Stimulated activated CD8-positive, alpha-beta memory T cell treated with anti-CD3 and anti-CD28 coated beads, Interleukin-7, amount 100 ng/mL, for 4 hours (primary cell): ENCODE measurements around the gene MTREX.
A peak's percentile ranks its signal among the peaks of the same experiment; 100 is the strongest.

Experiments
- DNase-seq, 2 donors: peaks; one replicate each; pipeline ENCODE4 v3.0.0-alpha.2; 2020; ENCODE audit warnings: low read depth in 2 of 2

Gene MTREX

DNA sequence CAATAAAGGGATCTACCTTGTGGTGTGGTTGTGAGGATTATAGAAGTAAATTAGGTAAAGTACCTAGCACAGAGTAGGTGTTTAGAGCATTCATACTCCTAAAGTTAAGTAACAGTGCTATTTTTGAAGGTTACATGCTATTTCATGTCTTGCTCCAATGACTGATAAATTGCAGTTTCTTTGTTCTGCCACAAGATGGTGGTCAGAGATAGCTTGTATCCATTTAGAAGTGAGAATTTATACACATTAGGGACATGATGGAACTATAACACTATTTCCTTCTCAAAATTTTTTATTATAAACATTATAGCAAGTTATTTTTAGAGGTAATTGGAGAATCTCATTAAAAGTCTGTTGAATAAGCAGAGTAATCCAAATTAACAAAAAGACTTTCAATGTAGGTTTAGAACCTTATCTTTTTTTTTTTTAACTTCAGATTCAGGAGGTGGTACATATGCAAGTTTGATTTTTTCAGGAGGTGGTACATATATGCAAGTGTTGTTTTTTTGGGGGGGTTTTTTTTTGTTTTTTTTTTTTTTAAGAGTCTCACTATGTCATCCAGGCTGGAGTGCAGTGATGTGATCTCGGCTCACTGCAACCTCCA, 17.1 kb downstream of the MTREX start:
- no peak for DNase-seq

DNA sequence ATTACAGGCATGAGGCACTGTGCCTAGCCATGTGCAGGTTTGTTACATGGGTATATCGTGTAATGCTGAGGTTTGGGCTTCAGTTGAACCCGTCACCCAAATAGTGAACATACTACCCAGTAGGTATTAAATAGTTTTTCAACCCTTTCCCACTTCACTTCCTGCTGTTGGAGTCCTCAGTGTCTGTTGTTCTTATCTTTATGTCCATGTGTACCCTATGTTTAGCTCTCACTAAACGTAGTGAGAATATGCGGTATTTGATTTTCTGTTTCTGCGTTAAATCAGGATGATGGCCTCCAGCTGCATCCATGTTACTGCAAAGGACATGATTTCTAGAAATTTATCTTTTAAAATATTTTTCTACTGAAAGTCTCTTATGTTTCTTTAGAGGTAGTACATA, 17.8 kb downstream of the MTREX start:
- no peak for DNase-seq

DNA sequence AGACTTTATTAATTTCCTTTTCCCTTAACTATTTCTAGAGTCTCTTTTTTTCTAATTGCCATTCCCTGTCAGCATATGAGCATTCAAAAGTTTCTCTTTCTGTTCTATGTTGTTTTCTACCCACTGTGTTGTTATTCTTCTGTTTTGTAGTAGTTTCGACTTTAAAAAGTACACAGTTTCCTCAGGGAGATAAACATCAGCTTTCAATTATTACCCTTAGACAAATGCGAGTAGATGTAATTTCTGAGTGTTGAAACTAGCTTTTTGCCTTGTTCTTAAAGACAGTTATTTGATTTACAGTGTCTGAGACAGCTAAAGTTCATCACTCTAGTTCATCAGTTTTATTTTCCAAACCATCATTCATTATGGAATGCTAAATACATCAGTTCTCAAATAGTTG, 19.5 kb downstream of the MTREX start:
- DNase-seq = no peak

DNA sequence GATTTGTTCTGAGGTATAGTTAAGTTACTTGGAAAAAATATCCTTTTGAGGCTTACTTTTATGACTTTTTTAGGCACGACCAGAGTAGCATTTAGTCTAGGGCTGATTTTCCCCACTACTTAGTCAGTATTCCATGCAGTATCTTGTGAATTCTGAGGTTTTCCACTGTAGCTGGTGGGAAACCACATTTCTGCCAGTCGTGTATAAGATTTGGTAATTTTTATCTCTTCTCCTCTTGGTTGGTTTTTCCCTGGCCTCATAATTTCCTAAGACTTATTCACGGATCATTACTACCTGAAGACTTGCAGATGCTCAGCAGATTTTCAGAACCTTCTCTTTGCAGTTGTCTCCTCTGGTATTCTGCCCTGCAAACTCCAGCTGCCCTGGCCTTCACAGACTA, 23.5 kb downstream of the MTREX start:
- DNase-seq = no peak

DNA sequence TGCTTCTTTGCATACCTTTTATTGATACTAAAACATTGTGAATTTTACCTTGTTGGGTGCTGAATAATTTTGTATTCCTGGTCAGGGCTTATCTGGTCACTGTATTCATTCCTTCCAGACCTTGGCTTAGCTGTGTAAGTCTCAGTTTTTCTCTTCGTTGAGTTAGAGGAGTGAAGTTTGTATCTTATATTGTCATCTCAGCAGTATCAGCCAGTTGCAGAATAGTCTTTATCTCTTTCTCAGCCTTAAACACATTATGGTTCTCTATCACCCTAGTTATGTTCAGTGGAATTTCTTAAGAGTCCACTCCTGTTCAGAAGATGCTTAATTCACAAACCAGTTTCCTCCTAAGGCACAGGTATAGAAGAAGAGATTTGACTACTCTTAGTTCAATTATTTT, 25.2 kb downstream of the MTREX start:
- no peak for DNase-seq

DNA sequence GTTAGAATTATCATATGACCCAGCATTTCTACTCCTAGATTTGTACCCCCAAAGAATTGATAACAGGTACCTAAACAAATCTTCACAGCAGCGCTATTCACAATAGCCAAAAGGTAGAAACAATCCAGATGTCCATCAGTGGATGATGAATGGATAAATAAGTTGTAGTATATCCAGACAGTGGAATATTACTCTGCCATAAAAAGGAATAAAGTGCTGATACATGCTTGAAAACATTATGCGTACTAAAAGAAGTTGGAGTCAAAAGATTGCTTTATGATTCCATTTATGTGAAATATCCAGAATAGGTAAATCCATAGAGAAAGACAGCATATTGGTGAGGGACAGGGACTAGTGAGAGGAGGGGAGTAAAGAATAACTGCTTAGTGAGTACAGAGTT, 26.0 kb downstream of the MTREX start:
- no peak for DNase-seq

DNA sequence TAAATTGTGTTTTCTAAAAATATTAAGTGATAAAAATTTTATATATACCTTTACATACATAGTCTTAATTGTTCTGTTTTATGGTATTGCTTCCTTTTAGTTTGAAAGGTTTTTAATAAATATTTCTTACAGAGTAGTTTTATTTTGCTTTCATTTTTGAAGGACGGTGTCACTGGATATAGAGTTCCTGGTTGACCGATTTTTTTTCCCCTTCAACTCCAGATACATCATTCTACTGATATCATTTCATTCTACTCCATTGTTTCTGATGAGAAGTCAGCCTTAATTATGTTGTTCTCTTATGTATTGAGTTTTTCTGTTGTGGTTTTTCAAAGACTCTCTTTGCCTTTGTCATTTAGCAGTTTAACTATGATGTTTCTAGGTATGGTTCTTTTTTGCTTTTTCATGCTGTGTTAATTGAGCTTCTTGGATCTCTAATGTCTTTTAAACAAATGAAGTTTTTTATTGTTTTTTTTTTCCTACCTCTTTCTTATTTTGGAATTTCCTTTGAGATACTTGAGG, 30.4 kb downstream of the MTREX start:
- DNase-seq = no peak

DNA sequence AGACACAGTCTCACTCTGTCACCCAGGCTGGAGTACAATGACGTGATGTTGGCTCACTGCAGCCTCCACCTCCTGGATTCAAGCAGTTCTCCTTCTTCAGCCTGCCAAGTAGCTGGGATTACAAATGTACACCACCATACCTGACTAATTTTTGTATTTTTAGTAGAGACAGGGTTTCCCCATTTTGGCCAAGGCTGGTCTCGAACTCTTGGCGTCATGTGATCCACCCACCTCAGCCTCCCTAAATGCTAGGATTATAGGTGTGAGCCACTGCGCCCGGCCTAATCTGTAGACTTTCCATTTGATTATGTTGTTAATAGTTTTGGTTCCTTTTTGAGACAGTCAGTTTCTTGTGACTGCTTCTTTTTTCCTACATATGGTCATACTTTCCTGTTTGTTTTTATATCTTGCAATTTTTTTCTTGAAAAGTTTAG, 31.0 kb downstream of the MTREX start:
- DNase-seq = peak in 1 of 2 donors; percentile 2

DNA sequence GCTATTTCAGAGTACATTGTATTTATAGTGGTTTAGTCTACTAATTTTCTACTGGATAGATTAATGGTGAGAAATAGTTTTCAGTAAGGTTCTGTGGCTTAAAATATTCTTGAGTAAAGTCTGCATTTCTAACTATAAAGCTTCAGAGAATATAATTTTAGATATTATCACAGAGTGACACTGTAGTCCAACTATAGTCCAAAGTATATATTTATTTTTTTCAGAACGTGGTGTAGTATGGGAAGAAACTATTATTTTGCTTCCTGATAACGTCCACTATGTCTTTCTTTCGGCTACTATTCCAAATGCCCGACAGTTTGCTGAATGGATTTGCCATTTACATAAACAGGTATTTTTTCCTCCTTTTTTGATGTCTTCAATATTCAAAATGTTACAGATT, 35.3 kb downstream of the MTREX start:
- no peak for DNase-seq

DNA sequence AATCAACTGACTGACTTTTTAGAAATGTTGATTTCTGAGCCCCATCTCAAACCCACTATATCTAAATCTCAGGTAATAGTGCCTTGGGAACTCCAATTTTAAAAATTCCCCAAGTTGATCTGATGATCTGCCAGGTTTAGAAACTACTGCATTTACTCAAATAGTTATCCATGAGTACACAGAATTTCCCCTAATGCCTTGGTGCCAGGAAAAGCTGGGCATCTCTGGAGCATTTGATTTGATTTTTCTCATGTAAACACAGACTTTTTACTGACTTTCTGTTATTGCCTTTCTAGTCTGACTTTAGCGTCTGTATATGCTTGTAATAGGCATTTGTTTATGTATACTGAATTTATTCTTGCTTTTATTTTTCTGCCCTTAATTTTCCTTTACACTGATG, 35.8 kb downstream of the MTREX start:
- DNase-seq = no peak

DNA sequence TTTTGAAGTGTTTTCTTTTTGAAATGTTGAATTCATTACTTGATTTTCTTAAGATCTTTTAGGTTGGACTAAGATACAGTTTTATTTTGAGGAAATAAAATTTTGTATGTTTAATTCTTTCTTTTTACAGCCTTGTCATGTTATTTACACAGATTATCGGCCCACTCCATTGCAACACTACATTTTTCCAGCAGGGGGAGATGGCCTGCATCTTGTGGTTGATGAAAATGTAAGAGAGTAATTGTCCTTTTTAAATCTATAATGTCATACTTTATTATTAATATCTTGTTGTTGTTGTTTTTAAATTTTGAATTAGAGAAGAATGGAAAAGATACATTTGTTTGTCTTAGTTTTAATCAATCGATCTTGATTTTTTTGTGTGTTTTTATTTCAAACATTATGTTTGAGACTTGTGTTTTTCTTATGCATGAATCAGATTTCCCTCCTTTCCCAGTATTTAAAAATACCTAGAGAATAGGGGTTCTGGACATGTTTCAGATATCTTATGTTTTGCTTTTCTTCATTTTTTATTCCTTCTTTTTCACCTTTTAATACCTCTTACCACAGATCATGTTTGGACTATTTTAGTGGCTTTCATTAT, 36.7 kb downstream of the MTREX start:
- DNase-seq = peak; percentile 25 to 52

DNA sequence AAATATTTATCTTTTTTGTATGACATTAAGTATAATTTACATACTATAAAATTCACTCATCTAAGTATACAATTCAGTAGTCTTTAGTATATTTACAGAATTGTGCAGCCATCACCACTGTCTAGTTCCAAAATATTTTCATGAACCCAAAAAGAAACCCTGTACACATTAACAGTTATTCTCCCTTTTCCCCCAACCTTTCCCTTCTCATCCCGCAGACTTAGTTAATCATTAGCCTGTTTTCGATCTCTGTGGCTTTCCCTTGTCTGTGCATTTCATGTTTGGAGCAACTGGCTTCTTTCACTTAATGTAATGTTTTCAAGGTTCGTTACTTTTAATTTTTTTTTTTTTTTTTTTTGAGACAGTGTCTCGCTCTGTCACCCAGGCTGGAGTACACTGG, 37.5 kb downstream of the MTREX start:
- no peak for DNase-seq

DNA sequence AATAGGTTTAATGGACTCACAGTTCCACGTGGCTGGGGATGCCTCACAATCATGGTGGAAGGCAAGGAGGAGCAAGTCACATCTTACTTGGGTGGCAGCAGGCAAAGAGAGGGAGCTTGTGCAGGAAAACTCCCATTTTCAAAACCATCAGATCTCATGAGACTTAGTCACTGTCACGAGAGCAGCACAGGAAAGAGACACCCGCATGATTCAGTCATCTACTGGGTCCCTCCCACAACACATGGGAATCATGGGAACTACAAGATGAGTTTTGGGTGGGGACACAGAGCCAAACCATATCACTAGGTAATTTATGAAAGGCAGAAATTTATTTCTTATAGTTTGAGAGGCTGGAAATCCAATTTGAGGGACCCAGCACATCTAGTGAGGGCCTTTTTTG, 40.0 kb downstream of the MTREX start:
- DNase-seq = no peak

DNA sequence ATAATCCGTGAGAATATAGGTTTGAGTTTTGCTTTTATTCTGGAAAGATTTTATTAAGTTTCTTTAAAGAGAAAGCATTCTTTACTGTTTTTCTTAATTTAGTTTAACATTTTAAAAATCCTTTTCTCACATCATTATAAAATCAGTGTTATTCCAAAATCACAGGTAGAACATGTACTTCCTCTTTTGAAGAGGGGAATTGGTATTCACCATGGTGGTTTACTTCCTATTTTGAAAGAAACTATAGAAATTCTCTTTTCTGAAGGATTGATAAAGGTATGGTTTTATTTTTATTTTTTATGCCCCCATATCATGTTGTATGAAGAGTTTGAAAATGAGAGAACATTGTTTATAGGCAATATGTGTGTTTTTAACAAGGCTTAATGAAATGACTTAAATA, 43.0 kb downstream of the MTREX start:
- DNase-seq = no peak

DNA sequence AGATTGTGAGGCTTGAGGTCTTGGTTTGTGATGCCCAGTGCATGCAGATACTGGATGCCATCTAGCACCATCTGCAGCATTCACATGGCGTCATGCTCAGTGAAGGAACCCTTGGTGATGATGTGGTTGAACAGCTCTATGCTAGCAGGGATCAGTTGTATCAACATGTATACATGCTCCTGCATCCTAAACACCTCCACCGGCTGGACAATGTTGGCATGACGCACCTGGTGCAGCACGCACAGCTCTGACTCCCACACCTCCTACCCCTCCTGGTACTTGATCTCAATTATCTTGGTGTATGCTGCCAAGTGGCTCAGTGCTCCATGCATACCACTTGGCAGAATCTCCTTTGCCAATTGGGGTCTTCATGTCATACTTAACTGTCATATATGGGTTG, 49.1 kb downstream of the MTREX start:
- DNase-seq = no peak

DNA sequence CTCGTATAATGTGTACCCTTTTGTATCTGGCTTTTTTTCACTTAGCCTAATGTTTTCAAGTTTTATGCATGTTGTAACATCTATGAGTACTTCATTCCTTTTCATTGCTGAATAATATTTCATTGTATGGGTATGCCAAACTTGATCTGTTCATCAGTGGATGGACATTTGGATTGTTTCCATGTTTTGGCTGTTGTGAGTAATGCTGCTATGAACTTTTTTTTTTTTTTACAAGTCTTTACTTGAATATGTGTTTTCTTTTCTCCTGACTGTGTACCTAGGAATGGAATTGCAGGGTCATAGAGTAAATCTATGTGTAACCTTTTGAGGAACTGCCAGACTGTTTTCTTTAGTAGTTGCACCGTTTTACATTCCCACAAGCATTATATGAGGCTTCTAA, 52.4 kb downstream of the MTREX start:
- DNase-seq = no peak

DNA sequence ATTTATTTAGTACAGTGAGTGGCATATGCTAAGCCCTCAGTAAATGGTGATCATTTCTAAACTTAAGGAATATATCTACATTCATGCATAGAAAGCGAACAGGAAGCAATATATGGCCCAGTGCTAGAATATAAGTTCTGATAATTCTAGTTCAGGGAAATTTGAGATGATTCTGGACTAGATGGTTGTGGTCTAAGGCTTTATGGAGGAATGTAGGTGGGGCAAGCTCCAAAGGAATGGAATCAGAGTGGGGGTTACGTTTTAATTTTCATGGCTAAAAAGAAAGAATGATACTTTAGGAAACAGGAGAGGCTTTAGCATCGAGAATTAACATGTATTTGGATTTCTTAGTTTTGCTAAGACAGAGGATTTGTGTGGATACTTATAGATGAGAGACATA, 56.1 kb downstream of the MTREX start:
- DNase-seq = no peak

DNA sequence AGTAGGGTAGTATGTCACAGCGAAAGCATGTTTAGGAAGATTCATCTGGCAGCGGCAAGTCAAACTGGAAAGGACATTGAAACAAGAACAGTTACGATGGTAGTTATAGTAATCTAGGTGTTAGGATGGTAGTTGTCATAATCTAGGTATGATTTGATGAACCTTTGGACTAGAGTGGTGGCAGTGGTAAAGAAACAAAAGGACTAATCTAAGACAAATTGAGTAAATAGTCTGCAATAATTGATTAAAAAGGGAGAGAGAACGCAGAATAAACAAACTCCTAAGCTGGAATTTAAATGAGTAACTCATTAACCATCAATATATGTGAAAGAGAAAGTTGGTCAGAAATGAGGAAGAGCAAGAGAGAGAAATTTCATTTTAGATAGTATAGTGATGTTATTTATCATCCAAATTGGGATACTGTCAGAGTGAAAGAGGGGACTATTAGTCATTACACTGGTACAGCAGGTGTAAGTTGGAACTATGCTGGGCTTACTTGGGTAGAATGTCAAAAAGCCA, 56.8 kb downstream of the MTREX start:
- DNase-seq = no peak

DNA sequence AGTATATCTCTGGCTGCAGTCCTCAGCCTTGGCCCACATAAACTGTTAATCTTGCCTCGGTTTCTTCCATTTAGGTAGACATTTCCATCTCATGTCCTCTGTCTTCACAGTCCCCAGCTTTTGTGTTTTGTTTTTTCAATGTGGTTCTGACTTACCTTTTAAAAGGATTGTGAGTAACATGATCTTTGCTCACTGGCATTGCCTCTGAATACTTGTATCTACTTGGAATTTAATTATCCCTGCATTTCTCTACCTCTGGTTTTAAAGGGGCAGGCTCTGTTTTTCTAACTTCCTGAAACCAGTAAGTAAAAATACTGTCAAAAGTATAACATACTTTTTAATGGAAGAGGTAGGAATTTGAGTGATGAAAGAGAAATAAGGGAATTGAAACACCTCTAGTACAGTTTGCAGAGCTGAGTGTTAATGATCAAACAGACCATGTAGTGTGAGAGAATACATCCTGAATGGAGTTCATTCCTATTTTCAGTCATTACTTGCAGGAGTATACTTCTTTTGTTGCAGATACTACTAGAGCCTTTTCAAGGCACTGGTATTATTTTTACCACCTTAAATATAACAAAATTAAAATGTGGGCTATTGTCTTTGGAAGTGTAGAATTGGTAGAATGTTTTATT, 62.6 kb downstream of the MTREX start:
- DNase-seq = no peak

DNA sequence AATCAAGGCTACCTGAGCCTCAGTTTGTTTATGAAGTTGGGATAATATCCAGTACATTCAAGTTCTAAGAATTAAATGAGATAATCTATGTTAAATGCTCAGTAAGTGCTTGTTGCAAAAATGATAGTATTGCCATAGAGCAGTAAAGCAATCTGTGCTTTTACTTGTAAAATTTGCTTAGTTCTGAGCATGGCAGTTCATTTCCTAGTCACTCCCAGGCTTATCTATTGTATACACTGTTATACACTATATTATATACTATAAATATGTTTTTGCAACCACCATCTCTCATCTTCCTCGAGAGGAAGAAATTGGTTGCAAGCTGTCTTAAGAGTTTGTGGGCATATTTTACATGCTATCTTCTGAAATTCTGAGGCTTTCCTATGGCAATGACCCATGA, 63.4 kb downstream of the MTREX start:
- DNase-seq = no peak

DNA sequence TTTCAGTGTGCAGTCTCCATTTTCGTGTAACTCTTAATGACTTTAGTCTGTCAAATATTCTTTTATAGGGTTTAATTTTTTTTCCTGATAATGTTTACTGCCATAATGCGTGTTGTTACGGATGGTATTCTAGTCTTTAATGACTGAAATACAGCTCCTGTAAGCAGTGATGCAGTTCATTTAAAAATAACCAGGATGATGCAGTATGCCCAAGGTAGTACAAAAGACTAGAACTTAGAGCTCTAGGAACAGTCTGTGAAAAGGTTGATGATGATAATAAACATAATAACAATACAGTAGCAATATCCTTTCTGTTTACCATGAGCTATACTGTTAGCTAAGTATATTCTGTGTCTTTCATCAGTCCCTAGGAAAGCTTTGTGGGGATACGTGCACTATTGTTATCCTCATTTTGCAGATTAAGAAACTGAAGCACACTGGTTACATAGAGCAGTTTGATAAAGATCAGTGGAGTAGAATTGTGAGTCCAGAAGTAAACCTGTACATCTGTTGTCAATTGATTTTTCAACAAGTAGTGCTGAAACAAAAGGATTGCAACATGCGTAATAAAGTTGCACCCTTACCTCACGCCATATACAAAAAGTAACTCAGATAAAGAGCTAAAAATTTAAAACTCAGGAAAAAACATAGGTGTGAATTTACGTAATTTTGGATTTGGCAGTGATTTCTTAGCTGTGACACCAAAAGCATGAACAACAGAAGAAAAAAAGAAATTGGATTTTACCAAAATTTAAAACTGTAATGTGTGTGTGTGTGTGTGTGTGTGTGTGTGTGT, 64.5 kb downstream of the MTREX start:
- no peak for DNase-seq

DNA sequence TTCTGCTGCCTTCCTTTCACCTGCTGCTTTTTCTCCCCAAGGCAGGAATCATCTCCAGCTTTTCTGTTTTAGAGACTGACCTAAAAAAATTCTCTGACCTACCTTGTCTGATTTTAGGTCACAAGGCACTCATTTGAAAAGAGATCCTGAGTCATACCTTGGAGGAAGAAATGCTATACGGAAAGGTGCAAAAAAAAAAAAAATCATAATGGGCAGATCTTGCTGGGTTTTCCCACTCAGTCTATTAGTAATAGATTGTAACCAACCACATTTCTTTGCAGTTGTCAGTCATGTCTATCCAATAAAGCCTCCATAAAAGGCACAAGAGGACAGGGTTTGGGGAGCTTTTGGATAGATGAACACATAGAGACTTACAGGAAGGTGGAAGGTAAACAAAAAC, 70.0 kb downstream of the MTREX start:
- DNase-seq = no peak
